H1 (cell line): ENCODE data around the gene SIX5. TPM values are rescaled to one million over a fixed set of nuclear protein-coding genes. Genes with fewer than 3 reads are reported as not detected.

ENCODE experiments used
- CTCF ChIA-PET: fragments of 300-600 bp; sonication (Branson Sonifier 250); formaldehyde crosslinking; loops from one replicate; lab custom pipeline; 2021; ENCODE audit not compliant: partially characterized antibody; lab: Charles Lee
- POLR2A ChIA-PET: fragments of 300-600 bp; sonication (Branson Sonifier 250); formaldehyde crosslinking; loops from one replicate; lab custom pipeline; 2021; ENCODE audit warnings: inconsistent platforms; ENCODE audit not compliant: partially characterized antibody; lab: Charles Lee
- DNase-seq, 2 experiments: peaks; one replicate each; pipeline versions ENCODE4 v3.0.0 to v3.0.0-alpha.2; 2010 to 2022; ENCODE audit warnings: low spot score in 2 of 2, low read depth in 1 of 2, mixed read lengths in 1 of 2
- FAIRE-seq: peaks from 2 replicates; lab custom pipeline; 2011; peaks lifted over from hg19 to GRCh38; lab: Jason Lieb, UNC
- H2AFZ ChIP-seq: 2 replicates; pipeline ENCODE4 v1.8.1; 2012; ENCODE audit warnings: low read length, inconsistent platforms
- H2AK5ac ChIP-seq: 2 replicates; pipeline ENCODE4 v1.6.1; 2013; ENCODE audit warnings: low read depth, low read length
- H2BK120ac ChIP-seq: replicated peaks from 2 replicates; pipeline ENCODE3; 2013; ENCODE audit warnings: low read depth, low read length, inconsistent platforms
- H2BK12ac ChIP-seq: 2 replicates; pipeline ENCODE4 v1.6.1; 2013; ENCODE audit warnings: low read depth, low read length
- H2BK15ac ChIP-seq: 2 replicates; pipeline ENCODE4 v1.6.1; 2013; ENCODE audit warnings: low read length
- H2BK20ac ChIP-seq: 2 replicates; pipeline ENCODE4 v1.6.1; 2013; ENCODE audit warnings: low read length
- H2BK5ac ChIP-seq: 2 replicates; pipeline ENCODE4 v1.6.1; 2013; ENCODE audit warnings: low read depth, low read length
- H3K14ac ChIP-seq: 2 replicates; pipeline ENCODE4 v1.6.1; 2013; ENCODE audit warnings: inconsistent platforms; ENCODE audit not compliant: insufficient read length
- H3K18ac ChIP-seq: 2 replicates; pipeline ENCODE4 v1.6.1; 2013; ENCODE audit warnings: low read length; ENCODE audit errors: extremely low read depth
- H3K23ac ChIP-seq: 2 replicates; pipeline ENCODE4 v1.6.1; 2013; ENCODE audit warnings: inconsistent platforms; ENCODE audit not compliant: insufficient read length
- H3K23me2 ChIP-seq: 2 replicates; pipeline ENCODE4 v1.6.1; 2013; ENCODE audit warnings: low read depth, low read length
- H3K27ac ChIP-seq: 2 replicates; pipeline ENCODE4 v1.6.1; 2011; ENCODE audit warnings: low read depth, low read length, inconsistent platforms
- H3K27me3 ChIP-seq, 4 experiments: replicated peaks in 1 of 4; 1 replicate in 1 of 4; 2 replicates in 3 of 4; pipeline versions ENCODE4 v1.6.1 to v1.8.1; 2011 to 2013; ENCODE audit warnings: low read length in 3 of 4, mild to moderate bottlenecking in 3 of 4, inconsistent platforms in 2 of 4, mixed read lengths in 2 of 4, moderate library complexity in 1 of 4; ENCODE audit not compliant: control insufficient read depth in 3 of 4, insufficient read depth in 3 of 4; ENCODE audit errors: extremely low read depth in 1 of 4
- H3K36me3 ChIP-seq, 4 experiments: 2 replicates each; pipeline versions ENCODE4 v1.6.1 to v1.8.1; 2011 to 2013; ENCODE audit warnings: mild to moderate bottlenecking in 4 of 4, low read length in 3 of 4, moderate library complexity in 2 of 4, control low read depth in 1 of 4, inconsistent platforms in 1 of 4; ENCODE audit not compliant: insufficient read depth in 4 of 4, control insufficient read depth in 2 of 4
- H3K4ac ChIP-seq: replicated peaks from 2 replicates; pipeline ENCODE3; 2013; ENCODE audit warnings: low read length, low read depth, mixed read lengths, inconsistent platforms; ENCODE audit not compliant: insufficient read length
- H3K4me1 ChIP-seq, 4 experiments: replicated peaks in 1 of 4; 1 replicate in 1 of 4; 2 replicates in 3 of 4; pipeline versions ENCODE4 v1.6.1 to v1.8.1; 2011 to 2013; ENCODE audit warnings: low read length in 3 of 4, inconsistent platforms in 2 of 4, mixed read lengths in 1 of 4; ENCODE audit not compliant: insufficient read depth in 4 of 4, control insufficient read depth in 3 of 4
- H3K4me2 ChIP-seq, 2 experiments: 2 replicates each; pipeline versions ENCODE4 v1.6.1 to v1.8.1; 2011 to 2013; ENCODE audit warnings: low read depth in 2 of 2, low read length in 2 of 2, control low read depth in 1 of 2, inconsistent platforms in 1 of 2, mild to moderate bottlenecking in 1 of 2; ENCODE audit not compliant: insufficient read depth in 1 of 2
- H3K4me3 ChIP-seq, 4 experiments: fragments of 200-600, 300-600 bp in 1 of 4; sonication (generic), shearing (Covaris generic), sonication (Bioruptor Twin) in 1 of 4; 2 replicates each; pipeline versions ENCODE4 v1.5.1 to v1.8.1; 2011 to 2016; ENCODE audit warnings: low read length in 4 of 4, low read depth in 3 of 4, control low read depth in 2 of 4, inconsistent platforms in 2 of 4, mild to moderate bottlenecking in 2 of 4, mixed read lengths in 1 of 4, moderate library complexity in 1 of 4; ENCODE audit not compliant: insufficient read depth in 2 of 4; ENCODE audit errors: extremely low read depth in 1 of 4
- H3K56ac ChIP-seq: replicated peaks from 2 replicates; pipeline ENCODE3; 2013; ENCODE audit warnings: low read depth, mild to moderate bottlenecking, mixed read lengths, low read length, inconsistent platforms; ENCODE audit not compliant: insufficient read length
- H3K79me1 ChIP-seq: 2 replicates; pipeline ENCODE4 v1.6.1; 2013; ENCODE audit warnings: low read depth, low read length, control low read depth
- H3K79me2 ChIP-seq, 2 experiments: 2 replicates each; pipeline versions ENCODE4 v1.6.1 to v1.8.1; 2012 to 2013; ENCODE audit warnings: low read length in 2 of 2, mild to moderate bottlenecking in 2 of 2, inconsistent platforms in 1 of 2; ENCODE audit not compliant: insufficient read depth in 2 of 2, control insufficient read depth in 1 of 2
- H3K9ac ChIP-seq, 4 experiments: replicated peaks in 1 of 4; 1 replicate in 1 of 4; 2 replicates in 3 of 4; pipeline versions ENCODE4 v1.6.1 to v1.8.1; 2011 to 2013; ENCODE audit warnings: low read depth in 3 of 4, low read length in 3 of 4, control low read depth in 2 of 4, mild to moderate bottlenecking in 2 of 4, moderate library complexity in 2 of 4, inconsistent platforms in 1 of 4; ENCODE audit errors: extremely low read depth in 1 of 4
- H3K9me3 ChIP-seq, 2 experiments: 2 replicates each; pipeline versions ENCODE4 v1.6.1 to v1.8.1; 2012 to 2013; ENCODE audit warnings: mild to moderate bottlenecking in 2 of 2, moderate library complexity in 2 of 2, control low read depth in 1 of 2, inconsistent platforms in 1 of 2, low read depth in 1 of 2, low read length in 1 of 2, mixed read lengths in 1 of 2; ENCODE audit not compliant: insufficient read depth in 2 of 2
- H4K20me1 ChIP-seq, 2 experiments: replicated peaks in 1 of 2; 2 replicates each; pipeline versions ENCODE3 to v1.8.1; 2011 to 2013; ENCODE audit warnings: inconsistent platforms in 2 of 2, low read length in 2 of 2, mild to moderate bottlenecking in 1 of 2; ENCODE audit not compliant: insufficient read depth in 2 of 2, control insufficient read depth in 1 of 2
- H4K5ac ChIP-seq: 2 replicates; pipeline ENCODE4 v1.6.1; 2013; ENCODE audit warnings: low read length, low read depth, mixed read lengths, inconsistent platforms; ENCODE audit not compliant: insufficient read length
- H4K8ac ChIP-seq: 2 replicates; pipeline ENCODE4 v1.8.0; 2013; ENCODE audit warnings: mild to moderate bottlenecking, moderate library complexity, low read length, inconsistent platforms; ENCODE audit not compliant: insufficient read depth; ENCODE audit errors: extremely low read depth
- H4K91ac ChIP-seq: replicated peaks from 2 replicates; pipeline ENCODE3; 2013; ENCODE audit warnings: low read length, mixed read lengths, inconsistent platforms; ENCODE audit not compliant: insufficient read length
- HDAC6 ChIP-seq: IDR thresholded peaks from one replicate; pipeline ENCODE4 v1.7.1; 2012; ENCODE audit warnings: low read depth, mild to moderate bottlenecking, inconsistent platforms, low read length, moderate library complexity
- RAD21 ChIP-seq, 2 experiments: IDR thresholded peaks in 1 of 2; conservative IDR thresholded peaks in 1 of 2; 2 replicates each; pipeline ENCODE4 v1.6.1; 2011; ENCODE audit warnings: low read depth in 2 of 2, low read length in 2 of 2, improper control_type of control experiment in 1 of 2, inconsistent platforms in 1 of 2, mild to moderate bottlenecking in 1 of 2, moderate library complexity in 1 of 2
- WGBS, 2 experiments: shearing (Covaris generic) in 1 of 2; methylation state at CpG; one replicate each; pipeline versions ENCODE4 v1.1.6 to v1.1.7; 2013 to 2015; ENCODE audit warnings: low lambda C conversion rate in 2 of 2, mixed read lengths in 2 of 2, inconsistent platforms in 1 of 2, low coverage in 1 of 2, missing lambda C conversion rate in 1 of 2; ENCODE audit not compliant: insufficient replicate concordance in 2 of 2, insufficient coverage in 1 of 2, insufficient read length in 1 of 2; ENCODE audit errors: extremely low coverage in 1 of 2, missing lambda C conversion rate in 1 of 2; 5-methylcytosine and 5-hydroxymethylcytosine counted together
- polyA plus RNA-seq, 7 experiments: library from polyadenylated mRNA; depleted of rRNA in 3 of 7; stranded (reverse) in 5 of 7; unstranded in 2 of 7; fragments of >200 nt in 5 of 7; fragments of 200-250 nt in 2 of 7; gene quantifications; 1 replicate in 5 of 7; 2 replicates in 1 of 7; 4 replicates in 1 of 7; pipeline versions ENCODE4 v1.2.1 to v1.2.3, GENCODE V29; 2011 to 2013; ENCODE audit warnings: missing spikeins in 2 of 7, mixed read lengths in 2 of 7
- total RNA-seq: library from RNA; stranded (reverse); fragmentation: NEBNext Ultra II Directional; extraction: Animal tissue kit (Norgen Biotek cat#: 25700); gene quantifications from 2 replicates; pipeline ENCODE4 v1.2.1, GENCODE V29; 2021
- TF ChIP-seq, protein P1 (sequence below), 3 experiments: IDR thresholded peaks; 1 replicate in 2 of 3; 2 replicates in 1 of 3; pipeline versions ENCODE4 v1.5.1 to v1.6.1; 2011; ENCODE audit warnings: low read length in 3 of 3, mild to moderate bottlenecking in 3 of 3, inconsistent platforms in 2 of 3, low read depth in 1 of 3, moderate library complexity in 1 of 3; ENCODE audit not compliant: insufficient read depth in 1 of 3; ENCODE audit errors: control extremely low read depth in 1 of 3

The SIX5 gene
- total and polyA plus RNA-seq, 2 of the 8 experiments (the other 6 are each of a cell fraction or from before 2014, with no cell fraction given), result 20.9 to 24.2 TPM

DNA sequence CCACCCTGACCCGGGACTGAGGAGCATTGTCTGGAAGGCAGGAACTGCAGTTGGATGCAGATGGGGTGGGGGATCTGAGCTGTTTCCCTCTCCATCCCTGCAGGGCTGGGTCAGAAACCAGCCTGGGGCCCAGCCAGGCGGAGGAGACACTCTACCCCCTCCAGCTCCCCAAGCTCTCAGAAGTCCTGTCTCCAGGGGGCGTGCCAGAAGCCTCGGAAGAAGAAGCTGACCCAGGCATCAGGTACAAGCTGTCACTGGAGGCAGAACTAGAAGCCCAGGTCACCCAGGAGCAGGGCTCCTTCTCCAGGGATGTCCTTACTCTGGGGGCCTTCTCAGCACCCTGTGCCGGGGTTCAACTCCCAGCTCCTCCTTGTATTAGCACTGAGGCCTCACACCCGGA, 15.5 kb downstream of the SIX5 start:
- Histone ChIP-seq H3K56ac (no peak overlapping the region), H3K79me2 (no peaks in the 10 kb centered on the region), H2BK20ac (no peak overlapping the region), H4K91ac (no peak overlapping the region), H3K36me3 (no peaks in the 10 kb centered on the region), H2BK12ac (peak overlapping the region; percentile 50; the same call in 1 of the 2 replicates), H3K14ac (no peak overlapping the region), H3K23ac (no peak overlapping the region), H3K23me2 (peaks cover 2% of the 10 kb centered on the region; the same call in 1 of the 2 replicates), H3K9me3 (no peaks in the 10 kb centered on the region), H4K20me1 (no peaks in the 10 kb centered on the region), H2BK15ac (no peak overlapping the region), H3K9ac (no peak overlapping the region), H3K4ac (no peak overlapping the region), H4K5ac (no peak overlapping the region), H3K4me1 (peaks cover 0 to 6% (median 0%) of the 10 kb centered on the region in 4 experiments; a peak in 1 of 7 replicates), H2BK5ac (no peak overlapping the region), H4K8ac (peak overlapping the region; percentile 45; the same call in 1 of the 2 replicates), H2AK5ac (no peak overlapping the region), H3K18ac (no peak overlapping the region), H3K27ac (no peak overlapping the region), H3K4me2 (no peak overlapping the region), H3K27me3 (no peaks in the 10 kb centered on the region), H3K4me3 (no peak overlapping the region), H2BK120ac (no peak overlapping the region), H2AFZ (no peak overlapping the region; the same call in 1 of the 2 replicates), H3K79me1 (no peaks in the 10 kb centered on the region)
- DNase-seq (peak in 1 of 2 experiments; percentile 77), FAIRE-seq (no peak)
- WGBS, 2 experiments, result 65% methylated on average over 6 of the region's 6 CpGs; no CpG with 5 or more reads in 1 of the 2 experiments
- TF ChIP-seq HDAC6, result no peak
- TF ChIP-seq RAD21 (IDR thresholded peaks at IDR 0.05 in 1 of 2, conservative IDR thresholded peaks at IDR 0.05 in 1 of 2; ENCODE audit: low read depth in 2 of 2, low read length in 2 of 2), result peak; percentile 17 to 39; a peak in 3 of 4 replicates
- TF ChIP-seq, protein P1, sequence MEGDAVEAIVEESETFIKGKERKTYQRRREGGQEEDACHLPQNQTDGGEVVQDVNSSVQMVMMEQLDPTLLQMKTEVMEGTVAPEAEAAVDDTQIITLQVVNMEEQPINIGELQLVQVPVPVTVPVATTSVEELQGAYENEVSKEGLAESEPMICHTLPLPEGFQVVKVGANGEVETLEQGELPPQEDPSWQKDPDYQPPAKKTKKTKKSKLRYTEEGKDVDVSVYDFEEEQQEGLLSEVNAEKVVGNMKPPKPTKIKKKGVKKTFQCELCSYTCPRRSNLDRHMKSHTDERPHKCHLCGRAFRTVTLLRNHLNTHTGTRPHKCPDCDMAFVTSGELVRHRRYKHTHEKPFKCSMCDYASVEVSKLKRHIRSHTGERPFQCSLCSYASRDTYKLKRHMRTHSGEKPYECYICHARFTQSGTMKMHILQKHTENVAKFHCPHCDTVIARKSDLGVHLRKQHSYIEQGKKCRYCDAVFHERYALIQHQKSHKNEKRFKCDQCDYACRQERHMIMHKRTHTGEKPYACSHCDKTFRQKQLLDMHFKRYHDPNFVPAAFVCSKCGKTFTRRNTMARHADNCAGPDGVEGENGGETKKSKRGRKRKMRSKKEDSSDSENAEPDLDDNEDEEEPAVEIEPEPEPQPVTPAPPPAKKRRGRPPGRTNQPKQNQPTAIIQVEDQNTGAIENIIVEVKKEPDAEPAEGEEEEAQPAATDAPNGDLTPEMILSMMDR (IDR thresholded peaks at IDR 0.05; ENCODE audit: control extremely low read depth in 1 of 3, insufficient read depth in 1 of 3, low read depth in 1 of 3, low read length in 3 of 3), result peak; percentile 35 to 55 (median 39); a peak in 3 of 4 replicates
- ChIA-PET POLR2A (interaction anchor here (0.6 to 12.9 kb wide), 4 partner anchors 15 to 40 kb away, joined by 3 to 153 read pairs (median 4); partner anchors contain the start of genes FBXO46 and SIX5), CTCF (interaction anchor here (0.6 to 3.0 kb wide), 15 partner anchors 9 to 61 kb away, joined by 3 to 16 read pairs (median 7); partner anchors contain the start of genes MEIOSIN and QPCTL)
